ENCODE results near the gene GDF15. TPM values are rescaled to one million over a fixed set of nuclear protein-coding genes. Genes with fewer than 3 reads are reported as not detected.

GDF15 gene
- total RNA-seq, 4 donors from 2014 or later = 36.3 to 77.0 (median 58.9) TPM

DNA sequence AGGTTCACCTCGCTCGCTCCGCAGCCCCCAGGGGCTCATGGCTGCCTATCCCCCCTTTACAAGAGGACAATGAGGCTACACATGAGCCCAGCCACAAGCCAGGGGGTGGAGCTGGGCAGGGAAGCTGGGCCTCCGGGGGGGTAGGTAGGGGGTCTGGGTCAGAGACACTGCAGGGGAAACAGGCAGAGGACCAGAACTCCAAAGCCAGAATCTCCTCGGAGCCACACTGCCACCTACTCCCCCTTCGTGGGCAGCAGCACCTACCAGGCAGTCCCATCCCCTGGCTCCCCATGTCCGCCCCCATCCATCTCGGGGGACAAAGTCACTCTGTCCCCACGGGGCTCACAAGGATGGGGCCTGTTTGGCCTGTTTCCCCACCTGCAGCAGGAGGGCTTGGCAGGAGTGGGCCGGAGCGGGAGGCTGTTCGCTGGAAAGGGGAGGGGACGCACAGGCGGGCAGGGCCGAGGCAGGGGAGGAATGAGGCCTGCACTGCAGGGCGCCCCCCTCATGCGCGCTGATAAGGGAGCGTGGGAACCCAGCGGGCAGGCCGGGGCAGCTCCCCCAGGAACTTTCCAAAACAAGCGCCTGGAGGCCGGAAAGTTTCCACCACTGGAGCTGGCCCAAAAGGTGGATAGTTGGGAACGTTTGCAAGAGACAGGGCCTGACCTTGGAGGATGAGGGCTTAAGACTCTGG is 52.5 kb downstream of the GDF15 start:
- H3K4me3 ChIP-seq = peak overlapping the region in 3 of 4 donors; percentile 25 to 60 (median 46)
- in situ Hi-C loops (cut with MboI; ENCODE audit: low pct_ligation_motif_present in 1 of 4, low pct_unique_long_range_greater_than_20kb in 1 of 4, low sequenced_read_pairs in 3 of 4) = no loop called here
- no peaks in the 10 kb centered on the region for H3K9me3 ChIP-seq
- WGBS, 2 donors (ENCODE audit: low coverage in 1 of 2) = 28% methylated on average over 24 of the region's 24 CpGs; no CpG with 5 or more reads in 1 of the 2 donors
- peaks cover 15 to 29% (median 26%) of the 10 kb centered on the region in 4 donors for H3K4me1 ChIP-seq
- DNase-seq = no peak
- H3K36me3 ChIP-seq = peaks cover 0 to under 1% (median 0%) of the 10 kb centered on the region in 4 donors
- H3K27ac ChIP-seq = peak overlapping the region; percentile 41 to 83 (median 64)
- intact Hi-C loops (cut with DNase I; ENCODE audit: low total_unique reads) = no loop called here
- peak in 1 of 3 donors; percentile 11 for TF ChIP-seq POLR2AphosphoS5 (IDR thresholded peaks at IDR 0.05)
- TF ChIP-seq, protein P1, sequence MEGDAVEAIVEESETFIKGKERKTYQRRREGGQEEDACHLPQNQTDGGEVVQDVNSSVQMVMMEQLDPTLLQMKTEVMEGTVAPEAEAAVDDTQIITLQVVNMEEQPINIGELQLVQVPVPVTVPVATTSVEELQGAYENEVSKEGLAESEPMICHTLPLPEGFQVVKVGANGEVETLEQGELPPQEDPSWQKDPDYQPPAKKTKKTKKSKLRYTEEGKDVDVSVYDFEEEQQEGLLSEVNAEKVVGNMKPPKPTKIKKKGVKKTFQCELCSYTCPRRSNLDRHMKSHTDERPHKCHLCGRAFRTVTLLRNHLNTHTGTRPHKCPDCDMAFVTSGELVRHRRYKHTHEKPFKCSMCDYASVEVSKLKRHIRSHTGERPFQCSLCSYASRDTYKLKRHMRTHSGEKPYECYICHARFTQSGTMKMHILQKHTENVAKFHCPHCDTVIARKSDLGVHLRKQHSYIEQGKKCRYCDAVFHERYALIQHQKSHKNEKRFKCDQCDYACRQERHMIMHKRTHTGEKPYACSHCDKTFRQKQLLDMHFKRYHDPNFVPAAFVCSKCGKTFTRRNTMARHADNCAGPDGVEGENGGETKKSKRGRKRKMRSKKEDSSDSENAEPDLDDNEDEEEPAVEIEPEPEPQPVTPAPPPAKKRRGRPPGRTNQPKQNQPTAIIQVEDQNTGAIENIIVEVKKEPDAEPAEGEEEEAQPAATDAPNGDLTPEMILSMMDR (IDR thresholded peaks at IDR 0.05) = no peak
- H3K27me3 ChIP-seq = peaks cover 13% of the 10 kb centered on the region

Small RNA genes lying within 50 kb of the gene (small RNA-seq; reads per million reads assigned to genes)
- 0 reads per million in 4 donors for gene MIR3189

Other genes starting within 250 kb of the GDF15 start
- 100 to 1,000 TPM in 1 of 4 donors, 10 to 100 TPM in 3; 30.5 to 135 (median 31.2) TPM for gene PIK3R2, start 233.0 kb upstream of the GDF15 start, total RNA-seq
- gene IFI30, start 212.3 kb upstream of the GDF15 start, total RNA-seq = 10 to 100 TPM in 3 of 4 donors, 1 to 10 TPM in 1; 10.0 to 50.8 (median 32.8) TPM
- 10 to 100 TPM in 3 of 4 donors, 1 to 10 TPM in 1; 1.6 to 22.3 (median 12.6) TPM for gene MPV17L2, start 192.9 kb upstream of the GDF15 start, total RNA-seq
- gene RAB3A, start 182.1 kb upstream of the GDF15 start, total RNA-seq = 1 to 10 TPM in 3 of 4 donors, not detected in 1; 2.2 to 8.6 (median 3.8) TPM
- 10 to 100 TPM in 2 of 4 donors, 1 to 10 TPM in 2; 3.0 to 18.3 (median 7.7) TPM for gene PDE4C, start 159.7 kb upstream of the GDF15 start, total RNA-seq
- 10 to 100 TPM in 3 of 4 donors, 1 to 10 TPM in 1; 4.8 to 49.7 (median 17.5) TPM for gene IQCN, start 111.7 kb upstream of the GDF15 start, total RNA-seq
- 1,000 to 10,000 TPM in 3 of 4 donors, 100 to 1,000 TPM in 1; 714 to 2,423 (median 1,288) TPM for gene JUND, start 104.5 kb upstream of the GDF15 start, total RNA-seq
- gene LSM4, start 63.1 kb upstream of the GDF15 start, total RNA-seq = 100 to 1,000 TPM in 3 of 4 donors, 10 to 100 TPM in 1; 94.3 to 218 (median 175) TPM
- gene PGPEP1, start 45.6 kb upstream of the GDF15 start, total RNA-seq = 100 to 1,000 TPM in 1 of 4 donors, 10 to 100 TPM in 3; 59.7 to 110 (median 73.0) TPM
- 1 to 10 TPM in 3 of 4 donors, not detected in 1; 3.3 to 4.9 (median 4.1) TPM for gene LRRC25, start 11.5 kb downstream of the GDF15 start, total RNA-seq
- 10 to 100 TPM in 3 of 4 donors, 1 to 10 TPM in 1; 9.4 to 40.4 (median 32.2) TPM for gene SSBP4, start 33.2 kb downstream of the GDF15 start, total RNA-seq
- 10 to 100 TPM in 2 of 4 donors, 1 to 10 TPM in 2; 3.0 to 15.1 (median 8.8) TPM for gene ISYNA1, start 52.0 kb downstream of the GDF15 start, total RNA-seq
- gene ELL, start 135.9 kb downstream of the GDF15 start, total RNA-seq = 10 to 100 TPM; 16.2 to 72.2 (median 18.0) TPM
- gene FKBP8, start 157.4 kb downstream of the GDF15 start, total RNA-seq = 100 to 1,000 TPM; 267 to 318 (median 275) TPM
- gene KXD1, start 171.7 kb downstream of the GDF15 start, total RNA-seq = 100 to 1,000 TPM in 2 of 4 donors, 10 to 100 TPM in 2; 62.1 to 195 (median 98.0) TPM
- gene UBA52, start 185.7 kb downstream of the GDF15 start, total RNA-seq = 100 to 1,000 TPM; 421 to 735 (median 566) TPM
- 100 to 1,000 TPM in 2 of 4 donors, 10 to 100 TPM in 2; 75.1 to 171 (median 121) TPM for gene REX1BD, start 202.6 kb downstream of the GDF15 start, total RNA-seq
- 10 to 100 TPM in 1 of 4 donors, 1 to 10 TPM in 3; 1.1 to 21.0 (median 6.1) TPM for gene CRLF1, start 220.6 kb downstream of the GDF15 start, total RNA-seq
- gene TMEM59L, start 226.7 kb downstream of the GDF15 start, total RNA-seq = 10 to 100 TPM in 2 of 4 donors, under 1 TPM in 2; 0.48 to 21.7 (median 8.6) TPM

Measured in transverse colon (tissue), 4 donors.